Measurements from ENCODE around the gene CCDC87.

Gene CCDC87

DNA sequence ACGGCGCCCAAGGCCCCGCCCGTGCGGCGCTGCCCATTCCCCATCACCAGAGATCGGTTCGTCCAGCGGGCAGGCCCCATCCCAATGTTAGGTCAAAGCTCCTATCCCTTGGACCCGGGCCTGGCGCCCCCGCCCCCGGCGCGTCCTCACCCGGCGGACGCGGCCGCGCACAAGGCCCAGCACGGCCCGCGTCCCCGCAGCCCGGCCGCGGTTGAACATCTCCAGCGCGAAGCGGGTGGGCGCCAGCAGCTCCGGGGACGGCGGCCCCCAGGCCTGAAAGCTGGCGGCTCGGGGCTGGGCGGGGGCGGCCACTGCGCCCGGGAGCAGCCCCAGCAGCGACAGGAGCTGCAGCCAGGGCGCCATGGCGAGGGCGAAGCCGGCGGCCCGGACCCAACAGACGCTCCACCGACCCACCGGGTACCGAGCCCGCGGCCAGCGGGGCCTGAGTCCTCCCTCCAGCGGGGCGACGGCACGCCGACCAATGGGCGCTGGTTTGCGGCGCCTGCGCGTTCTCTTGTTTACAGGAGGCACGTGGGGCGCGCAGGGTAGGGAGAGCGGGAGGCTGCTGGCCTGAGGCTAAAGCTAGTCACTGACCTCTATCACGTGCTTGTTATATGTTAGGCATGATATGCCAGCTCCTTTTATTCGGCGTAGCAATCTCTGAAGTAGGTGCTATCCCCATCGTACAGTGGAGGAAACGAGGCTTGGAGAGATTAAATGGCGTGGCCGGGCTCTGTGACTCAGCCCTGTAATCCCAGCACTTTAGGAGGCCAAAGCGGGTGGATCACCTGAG, 24.5 kb downstream of the CCDC87 start, which contains the start of gene CTSF:
Gene CTSF (minus strand): TSS at position 483 of the 793 bp plus-strand sequence. CDS start 120 bp downstream, at position 363.
- Mint-ChIP-seq H3K9me3 (no peaks in the 10 kb centered on the region), H3K27me3 (no peaks in the 10 kb centered on the region), H3K4me3 (peak within 1 kb of the TSS; percentile 86), H3K36me3 (peaks cover 1% of the 10 kb centered on the region), H3K27ac (peak within 1 kb of the TSS; percentile 78), H3K4me1 (peaks cover 14% of the 10 kb centered on the region)

DNA sequence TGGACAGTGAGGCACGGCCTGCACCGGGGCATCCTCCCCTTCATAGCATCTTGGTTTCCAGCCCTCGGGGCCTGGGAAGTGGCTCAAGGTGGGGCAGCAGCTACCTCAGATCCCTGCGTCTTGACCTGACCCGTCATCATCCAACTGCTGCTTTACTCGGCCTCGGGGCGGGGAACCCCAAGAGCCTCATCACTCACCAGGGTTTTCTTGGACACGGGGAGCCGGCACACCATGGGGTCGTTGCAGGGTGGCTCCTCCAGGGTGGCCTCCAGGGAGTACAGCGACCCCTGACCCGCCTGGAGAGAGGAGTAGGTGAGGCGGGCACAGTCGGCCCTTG, 25.1 kb downstream of the CCDC87 start:
- H3K4me3 Mint-ChIP-seq = peak overlapping the region; percentile 79
- H3K4me1 Mint-ChIP-seq = peaks cover 14% of the 10 kb centered on the region

DNA sequence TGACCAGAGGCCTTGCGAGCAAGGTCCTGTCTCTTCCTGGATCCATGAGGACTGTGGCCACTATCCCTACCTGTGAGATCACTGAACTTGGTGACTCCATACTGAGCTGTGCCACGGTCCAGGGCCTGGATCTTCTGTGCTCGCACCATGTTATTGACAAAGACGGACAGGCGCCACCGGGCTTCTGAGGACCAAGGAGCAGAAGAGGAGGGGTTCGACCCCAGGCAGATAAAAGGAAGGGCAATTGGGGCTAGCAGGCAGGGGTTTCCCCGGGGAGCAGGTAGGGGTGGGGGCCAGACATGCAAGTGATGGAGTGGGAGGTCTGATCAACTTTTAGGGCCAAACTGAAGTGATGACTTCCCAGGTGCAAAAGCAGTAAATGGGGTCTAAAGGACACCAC, 26.6 kb downstream of the CCDC87 start:
- H3K27ac Mint-ChIP-seq = no peak overlapping the region
- H3K27me3 Mint-ChIP-seq = no peaks in the 10 kb centered on the region
- H3K4me3 Mint-ChIP-seq = peak overlapping the region; percentile 8
- H3K9me3 Mint-ChIP-seq = no peaks in the 10 kb centered on the region
- H3K4me1 Mint-ChIP-seq = peaks cover 14% of the 10 kb centered on the region
- H3K36me3 Mint-ChIP-seq = peaks cover 1% of the 10 kb centered on the region

More for the DNA sequence above, 25.1 kb downstream of the CCDC87 start:
- Mint-ChIP-seq H3K9me3 (no peaks in the 10 kb centered on the region), H3K27ac (no peak overlapping the region), H3K36me3 (peaks cover 1% of the 10 kb centered on the region), H3K27me3 (no peaks in the 10 kb centered on the region)

DNA sequence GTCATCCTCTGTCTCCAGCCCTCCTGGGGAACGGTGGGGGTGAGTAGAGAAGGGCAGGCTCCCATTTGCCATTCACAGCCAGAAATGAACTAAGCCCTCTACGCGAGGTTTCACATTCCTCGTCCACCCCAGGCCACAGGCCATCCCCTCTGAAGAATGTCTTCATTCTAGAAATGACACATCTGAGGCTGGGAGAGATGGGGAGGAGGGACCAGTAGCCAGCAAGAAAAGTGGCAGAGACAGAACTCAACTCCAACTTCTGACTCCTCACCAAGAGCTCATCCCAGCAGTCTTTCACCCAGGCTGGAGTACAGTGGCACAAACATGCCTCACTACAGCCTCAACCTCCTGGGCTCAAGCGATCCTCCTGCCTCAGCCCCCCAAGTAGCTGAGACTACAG, 27.9 kb downstream of the CCDC87 start:
- Mint-ChIP-seq H3K4me3 (no peak overlapping the region), H3K27me3 (no peaks in the 10 kb centered on the region), H3K36me3 (peaks cover 1% of the 10 kb centered on the region), H3K27ac (no peak overlapping the region), H3K4me1 (peaks cover 14% of the 10 kb centered on the region), H3K9me3 (no peaks in the 10 kb centered on the region)

DNA sequence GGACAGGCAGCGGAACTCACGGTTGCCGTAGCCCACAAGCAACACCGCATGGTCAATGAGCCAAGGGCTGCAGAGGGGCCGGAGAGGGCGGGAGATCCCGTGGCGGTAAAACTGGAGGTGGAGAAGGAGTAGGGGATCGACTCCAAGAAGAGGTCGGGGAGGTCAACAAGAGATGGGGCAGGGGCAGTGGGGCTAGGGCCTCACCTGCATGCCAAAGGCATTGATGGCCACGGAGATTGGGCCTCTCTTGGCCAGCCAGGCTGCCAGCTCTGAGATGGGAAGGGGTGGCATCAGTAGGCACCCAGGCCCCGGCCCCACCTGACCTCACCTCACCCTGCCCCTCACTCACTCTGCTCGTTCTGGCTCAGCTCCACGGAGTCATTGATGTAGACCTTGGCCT, 28.3 kb downstream of the CCDC87 start:
- H3K4me1 Mint-ChIP-seq = peaks cover 14% of the 10 kb centered on the region
- H3K27me3 Mint-ChIP-seq = no peaks in the 10 kb centered on the region
- H3K4me3 Mint-ChIP-seq = no peak overlapping the region
- H3K36me3 Mint-ChIP-seq = peaks cover 1% of the 10 kb centered on the region
- H3K9me3 Mint-ChIP-seq = no peaks in the 10 kb centered on the region
- H3K27ac Mint-ChIP-seq = no peak overlapping the region

DNA sequence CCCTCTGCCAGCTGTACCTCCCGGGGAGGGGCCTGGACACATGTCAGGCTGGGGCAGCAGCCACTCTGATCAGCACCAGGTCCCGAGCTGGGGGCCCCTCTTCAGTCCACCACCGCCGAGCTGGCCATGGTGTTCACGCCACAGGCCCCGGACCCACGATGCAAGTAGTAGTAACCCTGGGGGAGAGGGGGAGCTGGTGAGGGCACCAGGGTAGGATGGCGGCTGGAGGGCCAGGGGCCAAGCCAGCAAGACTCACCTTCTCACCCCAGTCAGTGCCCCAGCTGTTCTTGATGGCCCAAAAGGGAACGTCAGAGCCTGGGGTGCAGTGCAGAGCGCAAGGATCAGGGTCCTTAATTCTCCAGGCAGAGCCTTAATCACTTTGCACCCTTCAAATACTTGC, 29.0 kb downstream of the CCDC87 start:
- H3K9me3 Mint-ChIP-seq = no peaks in the 10 kb centered on the region
- no peak overlapping the region for H3K27ac Mint-ChIP-seq
- H3K4me3 Mint-ChIP-seq = no peak overlapping the region
- H3K36me3 Mint-ChIP-seq = peaks cover 1% of the 10 kb centered on the region
- peaks cover under 1% of the 10 kb centered on the region for H3K27me3 Mint-ChIP-seq
- peaks cover 17% of the 10 kb centered on the region for H3K4me1 Mint-ChIP-seq

DNA sequence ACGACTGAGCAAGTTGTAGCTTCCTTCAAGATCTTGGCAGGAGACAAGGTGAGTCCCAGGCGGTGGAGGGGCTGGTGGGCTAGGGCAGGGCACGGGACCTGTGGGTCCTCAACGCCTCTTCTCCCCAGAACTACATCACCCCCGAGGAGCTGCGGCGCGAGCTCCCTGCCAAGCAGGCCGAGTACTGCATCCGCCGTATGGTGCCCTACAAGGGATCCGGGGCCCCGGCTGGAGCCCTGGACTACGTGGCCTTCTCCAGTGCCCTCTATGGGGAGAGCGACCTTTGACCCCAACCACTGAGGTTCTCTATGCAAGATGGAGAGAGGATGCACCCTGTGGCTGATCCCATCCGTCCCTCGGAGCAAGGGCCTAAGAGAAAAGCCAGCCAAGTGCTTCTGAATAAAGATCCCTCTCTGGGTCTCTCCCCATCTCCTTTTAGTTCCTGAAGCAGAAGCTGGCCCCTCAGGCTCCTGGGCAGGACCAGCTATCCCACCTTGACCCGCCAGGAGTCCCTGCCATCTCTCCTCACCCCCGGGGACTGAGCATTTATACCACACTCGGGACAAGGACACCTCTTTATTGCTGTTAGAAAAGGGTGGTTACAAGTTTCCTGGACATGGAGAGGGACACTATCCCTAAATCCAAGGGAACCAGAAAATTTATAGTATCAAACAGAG, 29.8 kb downstream of the CCDC87 start:
- Mint-ChIP-seq H3K27ac (no peak overlapping the region), H3K36me3 (peaks cover 1% of the 10 kb centered on the region), H3K9me3 (no peaks in the 10 kb centered on the region), H3K27me3 (peaks cover 4% of the 10 kb centered on the region), H3K4me1 (peaks cover 15% of the 10 kb centered on the region), H3K4me3 (no peak overlapping the region)

DNA sequence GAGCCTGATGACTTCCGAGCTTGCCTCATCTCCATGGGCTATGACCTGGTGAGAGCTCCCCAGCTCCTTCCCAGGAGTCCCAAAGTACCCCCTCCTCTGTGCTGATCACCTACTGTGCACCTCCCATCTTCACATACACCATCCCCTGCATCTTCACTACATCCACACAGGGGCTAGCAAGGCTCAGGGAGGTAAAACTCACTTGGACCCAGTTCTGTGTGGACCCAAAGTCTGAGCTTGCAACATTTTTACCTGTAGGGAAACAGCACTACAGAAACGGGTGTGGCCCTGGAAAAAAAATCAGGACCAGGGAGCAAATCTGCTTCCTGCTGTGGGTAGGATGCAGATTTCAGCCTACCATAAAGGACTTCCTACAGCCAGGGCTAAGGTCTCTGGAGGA, 30.6 kb downstream of the CCDC87 start:
- Mint-ChIP-seq H3K4me3 (no peak overlapping the region), H3K36me3 (peaks cover 1% of the 10 kb centered on the region), H3K27ac (no peak overlapping the region), H3K4me1 (peaks cover 8% of the 10 kb centered on the region), H3K27me3 (peaks cover 4% of the 10 kb centered on the region), H3K9me3 (no peaks in the 10 kb centered on the region)

DNA sequence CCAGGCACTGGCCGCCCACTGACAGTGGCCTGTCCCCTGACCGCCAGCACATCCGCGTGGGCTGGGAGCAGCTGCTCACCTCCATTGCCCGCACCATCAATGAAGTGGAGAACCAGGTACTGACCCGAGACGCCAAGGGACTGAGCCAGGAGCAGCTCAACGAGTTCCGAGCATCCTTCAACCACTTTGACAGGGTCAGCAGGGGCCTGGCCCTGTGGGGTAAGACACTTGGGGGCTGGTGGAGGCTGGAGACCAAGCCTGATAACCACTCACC, 31.0 kb downstream of the CCDC87 start:
- Mint-ChIP-seq H3K9me3 (no peaks in the 10 kb centered on the region), H3K4me3 (no peak overlapping the region), H3K4me1 (peaks cover 6% of the 10 kb centered on the region), H3K27me3 (peaks cover 4% of the 10 kb centered on the region), H3K36me3 (peaks cover 1% of the 10 kb centered on the region), H3K27ac (no peak overlapping the region)

DNA sequence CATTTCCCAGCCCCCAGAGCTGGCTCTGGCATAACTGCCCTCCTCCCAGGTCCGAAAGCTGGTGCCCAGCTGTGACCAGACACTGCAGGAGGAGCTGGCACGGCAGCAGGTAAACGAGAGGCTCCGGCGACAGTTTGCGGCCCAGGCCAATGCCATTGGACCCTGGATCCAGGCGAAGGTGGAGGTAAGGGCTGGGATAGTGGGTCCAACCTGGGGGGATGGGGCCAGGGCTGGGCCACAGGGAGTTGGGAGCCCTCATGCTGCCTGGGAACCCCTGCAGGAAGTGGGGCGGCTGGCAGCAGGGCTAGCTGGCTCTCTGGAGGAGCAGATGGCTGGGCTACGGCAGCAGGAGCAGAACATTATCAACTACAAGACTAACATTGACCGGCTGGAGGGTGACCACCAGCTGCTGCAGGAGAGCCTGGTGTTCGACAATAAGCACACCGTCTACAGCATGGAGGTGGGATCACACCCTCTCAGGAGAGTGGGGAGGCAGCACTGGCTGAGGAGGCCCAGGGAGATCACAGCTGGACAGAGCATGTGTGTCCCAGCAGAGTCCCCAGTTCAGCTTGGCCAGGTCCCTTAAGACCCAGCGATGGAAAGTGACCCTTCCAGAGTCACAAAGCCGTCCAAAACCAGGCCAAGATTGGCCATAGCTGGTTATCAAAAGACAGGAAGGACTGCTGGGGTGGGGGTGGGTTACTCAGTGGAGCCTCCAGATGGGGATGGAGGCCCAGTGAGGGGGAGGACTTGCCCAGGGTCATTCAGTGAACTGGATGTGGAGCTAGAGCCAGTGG, 31.5 kb downstream of the CCDC87 start:
- no peak overlapping the region for H3K27ac Mint-ChIP-seq

DNA sequence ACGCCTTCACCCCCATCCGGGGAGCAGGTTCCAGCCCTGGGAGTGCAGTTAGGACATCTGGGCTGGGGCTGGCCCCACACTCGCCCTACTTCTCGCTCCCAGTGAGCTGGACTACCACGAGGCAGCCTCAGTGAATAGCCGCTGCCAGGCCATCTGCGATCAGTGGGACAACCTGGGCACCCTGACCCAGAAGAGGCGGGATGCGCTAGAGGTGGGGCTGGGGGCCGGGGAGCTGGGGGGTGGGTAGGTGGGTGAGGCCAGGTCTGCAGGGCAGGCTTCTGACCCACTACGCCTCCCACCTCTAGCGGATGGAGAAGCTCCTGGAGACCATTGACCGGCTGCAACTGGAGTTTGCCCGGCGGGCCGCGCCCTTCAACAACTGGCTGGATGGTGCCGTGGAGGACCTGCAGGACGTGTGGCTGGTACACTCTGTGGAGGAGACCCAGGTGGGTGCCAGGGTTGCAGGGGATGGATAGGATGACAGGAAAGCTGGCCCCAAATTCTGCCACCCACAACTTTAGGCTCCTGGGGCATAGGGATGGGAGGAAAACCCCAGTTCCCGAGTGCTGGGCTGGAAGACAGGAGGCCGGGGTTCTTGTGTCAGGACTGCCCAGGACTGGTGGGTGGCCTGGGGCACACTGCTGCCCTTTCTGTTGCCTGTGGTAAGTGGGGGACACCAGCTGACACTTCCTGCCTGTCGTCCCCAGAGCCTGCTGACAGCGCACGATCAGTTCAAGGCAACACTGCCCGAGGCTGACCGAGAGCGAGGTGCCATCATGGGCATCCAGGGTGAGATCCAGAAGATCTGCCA, 32.8 kb downstream of the CCDC87 start:
- H3K36me3 Mint-ChIP-seq = no peaks in the 10 kb centered on the region
- H3K4me1 Mint-ChIP-seq = peaks cover 6% of the 10 kb centered on the region
- H3K9me3 Mint-ChIP-seq = no peaks in the 10 kb centered on the region
- no peak overlapping the region for H3K4me3 Mint-ChIP-seq
- H3K27me3 Mint-ChIP-seq = peaks cover 4% of the 10 kb centered on the region
- H3K27ac Mint-ChIP-seq = no peak overlapping the region

More for the DNA sequence above, 31.5 kb downstream of the CCDC87 start:
- Mint-ChIP-seq H3K9me3 (no peaks in the 10 kb centered on the region), H3K4me3 (no peak overlapping the region), H3K36me3 (peaks cover 1% of the 10 kb centered on the region), H3K27me3 (peaks cover 4% of the 10 kb centered on the region), H3K4me1 (peaks cover 6% of the 10 kb centered on the region)

DNA sequence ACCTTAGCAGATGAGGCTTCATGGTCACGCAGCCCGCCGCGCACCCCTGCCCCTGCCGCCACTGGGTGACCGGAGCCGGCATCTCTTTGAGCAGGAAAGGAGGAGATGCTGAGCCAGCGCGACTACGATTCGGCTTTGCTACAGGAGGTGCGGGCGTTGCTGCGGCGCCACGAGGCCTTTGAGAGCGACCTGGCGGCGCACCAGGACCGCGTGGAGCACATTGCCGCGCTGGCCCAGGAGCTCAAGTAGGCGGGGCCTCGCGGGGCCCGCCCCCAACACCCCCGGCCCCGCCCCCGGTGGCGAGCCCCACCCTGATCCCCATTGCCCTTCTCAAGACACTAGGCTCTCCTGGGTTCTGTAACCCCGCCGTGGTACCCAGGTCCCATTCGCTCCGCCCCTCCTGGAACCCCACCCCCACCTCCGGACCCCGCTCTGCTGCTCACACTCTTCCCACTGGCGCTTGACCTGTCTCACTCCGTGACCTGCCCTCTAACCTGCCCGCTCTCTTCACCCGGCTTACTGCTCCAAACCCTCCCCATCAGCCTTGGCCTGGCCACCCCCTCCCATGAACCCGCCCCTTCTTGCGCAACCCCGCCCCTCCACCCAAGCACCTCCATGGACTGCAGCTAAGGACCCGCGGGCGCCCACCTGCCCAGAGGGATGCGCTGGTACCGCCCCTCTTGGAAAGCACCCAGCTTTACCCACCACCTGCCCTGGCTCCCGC, 33.6 kb downstream of the CCDC87 start:
- peaks cover 4% of the 10 kb centered on the region for H3K27me3 Mint-ChIP-seq
- peak overlapping the region; percentile 51 for H3K4me3 Mint-ChIP-seq
- peaks cover 6% of the 10 kb centered on the region for H3K4me1 Mint-ChIP-seq
- H3K9me3 Mint-ChIP-seq = no peaks in the 10 kb centered on the region
- H3K27ac Mint-ChIP-seq = no peak overlapping the region
- H3K36me3 Mint-ChIP-seq = no peaks in the 10 kb centered on the region

DNA sequence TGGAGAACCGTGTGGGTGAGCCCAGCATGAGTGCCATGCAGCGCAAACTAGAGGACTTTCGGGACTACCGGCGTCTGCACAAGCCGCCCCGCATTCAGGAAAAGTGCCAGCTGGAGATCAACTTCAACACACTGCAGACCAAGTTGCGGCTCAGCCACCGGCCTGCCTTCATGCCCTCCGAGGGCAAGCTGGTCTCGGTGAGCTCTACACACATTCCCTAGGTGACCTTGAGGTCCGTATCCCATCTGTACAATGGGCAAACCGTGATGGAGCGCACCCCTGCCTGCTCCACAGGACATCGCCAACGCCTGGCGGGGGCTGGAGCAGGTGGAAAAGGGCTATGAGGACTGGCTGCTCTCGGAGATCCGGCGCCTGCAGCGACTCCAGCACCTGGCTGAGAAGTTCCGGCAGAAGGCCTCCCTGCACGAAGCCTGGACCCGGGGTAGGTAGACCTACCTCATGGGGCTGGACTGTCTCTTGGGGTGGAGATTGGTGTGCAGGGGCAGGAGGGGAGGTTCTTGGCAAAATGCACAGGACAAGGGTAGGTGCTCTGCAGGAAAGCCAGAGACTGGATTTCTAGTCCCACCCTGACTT, 35.0 kb downstream of the CCDC87 start:
- Mint-ChIP-seq H3K9me3 (no peaks in the 10 kb centered on the region), H3K4me1 (peaks cover 6% of the 10 kb centered on the region), H3K4me3 (no peak overlapping the region), H3K36me3 (no peaks in the 10 kb centered on the region), H3K27ac (no peak overlapping the region), H3K27me3 (peaks cover 4% of the 10 kb centered on the region)

DNA sequence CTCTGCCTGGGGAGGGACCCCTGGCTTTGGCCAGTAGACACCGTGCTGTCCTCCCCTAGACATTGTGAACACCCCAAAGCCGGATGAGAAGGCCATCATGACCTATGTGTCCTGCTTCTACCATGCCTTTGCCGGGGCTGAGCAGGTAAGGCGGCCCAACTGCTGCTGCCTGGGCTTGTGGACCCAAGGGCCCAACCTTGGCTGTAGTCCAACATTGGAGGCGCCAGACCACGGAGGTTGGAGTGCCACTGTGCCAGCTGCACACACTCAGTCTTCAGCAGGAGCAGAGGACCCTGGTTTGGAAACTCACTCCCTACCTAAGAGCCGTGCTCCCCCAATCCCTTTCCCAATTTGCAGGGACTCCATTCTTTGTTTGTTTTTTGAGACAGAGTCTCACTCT, 36.8 kb downstream of the CCDC87 start:
- Mint-ChIP-seq H3K4me1 (peaks cover 6% of the 10 kb centered on the region), H3K27me3 (peaks cover 4% of the 10 kb centered on the region), H3K36me3 (no peaks in the 10 kb centered on the region), H3K9me3 (no peaks in the 10 kb centered on the region), H3K4me3 (no peak overlapping the region), H3K27ac (no peak overlapping the region)

All from activated naive CD4-positive, alpha-beta T cell treated with anti-CD3 and anti-CD28 coated beads, Interleukin-2, amount 50 U/mL, for 24 hours (primary cell).